Parathyroid adenoma (tissue), 2 donors: Measurements from ENCODE around the gene C15orf62.

Experiments used
- H2AFZ ChIP-seq: fragments of 300-600 bp; sonication (generic); one replicate; pipeline ENCODE4 v1.7.0; 2017; ENCODE audit warnings: antibody characterized with exemption, mild to moderate bottlenecking
- H3K27ac ChIP-seq: fragments of 300-600 bp; sonication (generic); one replicate; pipeline ENCODE4 v1.7.0; 2017
- H3K27me3 ChIP-seq: fragments of 300-600 bp; sonication (generic); one replicate; pipeline ENCODE4 v1.7.0; 2017; ENCODE audit warnings: low read length; ENCODE audit not compliant: control insufficient read depth, insufficient read depth
- H3K36me3 ChIP-seq: fragments of 300-600 bp; sonication (generic); one replicate; pipeline ENCODE4 v1.7.0; 2017; ENCODE audit warnings: low read length; ENCODE audit not compliant: control insufficient read depth, insufficient read depth
- H3K4me1 ChIP-seq: fragments of 300-600 bp; sonication (generic); one replicate; pipeline ENCODE4 v1.7.0; 2017; ENCODE audit warnings: control low read depth
- H3K4me2 ChIP-seq: fragments of 300-600 bp; sonication (generic); one replicate; pipeline ENCODE4 v1.7.0; 2017; ENCODE audit warnings: low read length
- H3K4me3 ChIP-seq: fragments of 300-600 bp; sonication (generic); one replicate; pipeline ENCODE4 v1.7.0; 2017; ENCODE audit warnings: low read depth, low read length
- H3K79me2 ChIP-seq: fragments of 300-600 bp; sonication (generic); one replicate; pipeline ENCODE4 v1.7.0; 2017; ENCODE audit warnings: control low read depth
- H3K9ac ChIP-seq: fragments of 300-600 bp; sonication (generic); one replicate; pipeline ENCODE4 v1.7.0; 2017; ENCODE audit warnings: mild to moderate bottlenecking
- H3K9me3 ChIP-seq: fragments of 300-600 bp; sonication (generic); one replicate; pipeline ENCODE4 v1.7.0; 2017; ENCODE audit warnings: low read length; ENCODE audit not compliant: control insufficient read depth
- CTCF ChIP-seq: fragments of 300-600 bp; sonication (generic); IDR thresholded peaks from one replicate; pipeline ENCODE4 v1.7.0; 2017; ENCODE audit warnings: antibody characterized with exemption, mild to moderate bottlenecking
- donor health status: primary hyperparathyroidism.

The C15orf62 gene

GRCh38 chr15:40762919-40763800 is 6.6 kb upstream of the C15orf62 start:
- H3K27me3 ChIP-seq: no peaks in the 10 kb centered on the region

GRCh38 chr15:40763801-40764628 is 5.8 kb upstream of the C15orf62 start, which contains the start of gene GCHFR:
TSS of gene GCHFR (plus strand) at chr15:40764068. CDS start at chr15:40764181, 113 bp downstream.
- no peak for TF ChIP-seq CTCF
- H3K79me2 ChIP-seq: no peaks in the 10 kb centered on the region
- peak within 1 kb of the TSS; percentile 76 for H3K4me2 ChIP-seq
- no peaks in the 10 kb centered on the region for H3K9me3 ChIP-seq
- peak within 1 kb of the TSS; percentile 85 for H2AFZ ChIP-seq
- no peaks in the 10 kb centered on the region for H3K27me3 ChIP-seq
- H3K4me1 ChIP-seq: peaks cover 3% of the 10 kb centered on the region
- H3K4me3 ChIP-seq: peak within 1 kb of the TSS; percentile 46
- no peaks in the 10 kb centered on the region for H3K36me3 ChIP-seq
- peak within 1 kb of the TSS; percentile 56 for H3K27ac ChIP-seq
- H3K9ac ChIP-seq: no peak within 1 kb of the TSS

More at GRCh38 chr15:40762919-40763800, 6.6 kb upstream of the C15orf62 start:
- no peaks in the 10 kb centered on the region for H3K36me3 ChIP-seq
- H3K4me1 ChIP-seq: peaks cover 3% of the 10 kb centered on the region
- no peak for TF ChIP-seq CTCF
- H3K9ac ChIP-seq: no peak overlapping the region
- peak overlapping the region; percentile 85 for H2AFZ ChIP-seq
- H3K4me2 ChIP-seq: peak overlapping the region; percentile 76
- H3K9me3 ChIP-seq: no peaks in the 10 kb centered on the region
- peak overlapping the region; percentile 46 for H3K4me3 ChIP-seq
- peak overlapping the region; percentile 56 for H3K27ac ChIP-seq
- H3K79me2 ChIP-seq: no peaks in the 10 kb centered on the region

GRCh38 chr15:40764629-40765103 is 5.1 kb upstream of the C15orf62 start:
- Histone ChIP-seq H3K9me3 (no peaks in the 10 kb centered on the region), H3K79me2 (no peaks in the 10 kb centered on the region), H3K9ac (no peak overlapping the region), H3K4me2 (peak overlapping the region; percentile 76), H3K4me1 (peaks cover 3% of the 10 kb centered on the region), H2AFZ (peak overlapping the region; percentile 85), H3K27me3 (no peaks in the 10 kb centered on the region), H3K27ac (peak overlapping the region; percentile 56), H3K4me3 (peak overlapping the region; percentile 46), H3K36me3 (no peaks in the 10 kb centered on the region)
- no peak for TF ChIP-seq CTCF

GRCh38 chr15:40766194-40766815 is 3.5 kb upstream of the C15orf62 start:
- Histone ChIP-seq H3K4me1 (peaks cover 3% of the 10 kb centered on the region), H2AFZ (no peak overlapping the region)

More at GRCh38 chr15:40766194-40766815, 3.5 kb upstream of the C15orf62 start:
- Histone ChIP-seq H3K4me2 (no peak overlapping the region), H3K9ac (no peak overlapping the region), H3K79me2 (no peaks in the 10 kb centered on the region), H3K4me3 (no peak overlapping the region), H3K27me3 (no peaks in the 10 kb centered on the region), H3K9me3 (no peaks in the 10 kb centered on the region), H3K27ac (no peak overlapping the region), H3K36me3 (no peaks in the 10 kb centered on the region)
- no peak for TF ChIP-seq CTCF
